ENCODE measurements around the gene UBR4.

The UBR4 gene

GRCh38 chr1:19029191-19030085, 180.6 kb downstream of the UBR4 start:
- no peak for DNase-seq (ENCODE audit: extremely low spot score)
- ChIA-PET CTCF (no interaction called here), POLR2A (no interaction called here)
- TF ChIP-seq PKNOX1 (IDR thresholded peaks at IDR 0.05): no peak
- TF ChIP-seq L3MBTL2 (conservative IDR thresholded peaks at IDR 0.05): no peak
- no peak for TF ChIP-seq FOXA1 (IDR thresholded peaks at IDR 0.05)
- no peak for TF ChIP-seq SP1 (IDR thresholded peaks at IDR 0.05)
- TF ChIP-seq TARDBP (IDR thresholded peaks at IDR 0.05): no peak
- TF ChIP-seq ZNF384 (IDR thresholded peaks at IDR 0.05): no peak
- TF ChIP-seq FOXK2 (IDR thresholded peaks at IDR 0.05): no peak
- no peak for TF ChIP-seq ELF4 (IDR thresholded peaks at IDR 0.05)

- ChIA-PET POLR2A (no interaction called here), CTCF (no interaction called here)
- TF ChIP-seq ARNT (IDR thresholded peaks at IDR 0.05): no peak
- no peak for TF ChIP-seq TARDBP (IDR thresholded peaks at IDR 0.05)
- TF ChIP-seq SP1 (IDR thresholded peaks at IDR 0.05): no peak
- TF ChIP-seq CTBP1 (IDR thresholded peaks at IDR 0.05; ENCODE audit: borderline replicate concordance): no peak
- no peak for TF ChIP-seq BHLHE40 (IDR thresholded peaks at IDR 0.05; ENCODE audit: borderline replicate concordance)
- DNase-seq (ENCODE audit: extremely low spot score): no peak
Measured at GRCh38 chr1:19028546-19029129, 181.4 kb downstream of the UBR4 start.

- ChIA-PET CTCF (no interaction called here), POLR2A (no interaction called here)
- TF ChIP-seq PKNOX1 (IDR thresholded peaks at IDR 0.05) (no peak), FOXA1 (IDR thresholded peaks at IDR 0.05) (no peak), FOXM1 (IDR thresholded peaks at IDR 0.05; ENCODE audit: borderline replicate concordance) (no peak), BHLHE40 (IDR thresholded peaks at IDR 0.05; ENCODE audit: borderline replicate concordance) (no peak), FOXK2 (IDR thresholded peaks at IDR 0.05) (no peak), ARNT (IDR thresholded peaks at IDR 0.05) (no peak), CTBP1 (IDR thresholded peaks at IDR 0.05; ENCODE audit: borderline replicate concordance) (no peak), HDGF (IDR thresholded peaks at IDR 0.05; ENCODE audit: borderline replicate concordance) (no peak), LEF1 (IDR thresholded peaks at IDR 0.05; ENCODE audit: borderline replicate concordance) (no peak), SUZ12 (IDR thresholded peaks at IDR 0.05) (no peak), L3MBTL2 (conservative IDR thresholded peaks at IDR 0.05) (no peak), NFRKB (IDR thresholded peaks at IDR 0.05) (no peak), SP1 (IDR thresholded peaks at IDR 0.05) (no peak), TARDBP (IDR thresholded peaks at IDR 0.05) (no peak), ELF4 (IDR thresholded peaks at IDR 0.05) (no peak)
- no peak for DNase-seq (ENCODE audit: extremely low spot score)
Measured at GRCh38 chr1:19028110-19028509, 182.0 kb downstream of the UBR4 start.
